MCF 10A (cell line): ENCODE results near the gene ASF1B. TPM values are rescaled to one million over a fixed set of nuclear protein-coding genes. Genes with fewer than 3 reads are reported as not detected.

Source experiments
- BruUV-seq: library from RNA; stranded (reverse); fragments of 400-500 nt; replicated peaks from 2 replicates; lab custom pipeline; 2021; lab: Mats Ljungman, UMichigan
- CTCF ChIA-PET: fragments of 300-600 bp; sonication (Branson Sonifier 250); formaldehyde crosslinking; extraction: SDS; loops from one replicate; lab custom pipeline; 2021; ENCODE audit warnings: antibody characterized with exemption, inconsistent platforms; lab: Yijun Ruan, JAX
- POLR2A ChIA-PET: fragments of 300-600, 350-650 bp; sonication (Branson Sonifier 250); formaldehyde crosslinking; extraction: SDS; loops from one replicate; lab custom pipeline; 2020; ENCODE audit warnings: antibody characterized with exemption, inconsistent platforms; lab: Yijun Ruan, JAX
- DNase-seq: peaks from one replicate; pipeline ENCODE4 v3.0.0-alpha.2; 2018; ENCODE audit not compliant: unreplicated experiment
- H3K27ac Mint-ChIP-seq: one replicate; pipeline ENCODE4 v1.8.0; 2022; ENCODE audit warnings: mild to moderate bottlenecking, low read depth, mixed read lengths; ENCODE audit not compliant: unreplicated experiment
- H3K27me3 Mint-ChIP-seq: one replicate; pipeline ENCODE4 v1.8.0; 2022; ENCODE audit warnings: mixed read lengths; ENCODE audit not compliant: insufficient read depth, unreplicated experiment
- H3K36me3 Mint-ChIP-seq: one replicate; pipeline ENCODE4 v1.8.0; 2022; ENCODE audit warnings: mild to moderate bottlenecking, moderate library complexity, mixed read lengths; ENCODE audit not compliant: insufficient read depth, unreplicated experiment
- H3K4me1 Mint-ChIP-seq: one replicate; pipeline ENCODE4 v1.8.0; 2022; ENCODE audit warnings: mixed read lengths; ENCODE audit not compliant: insufficient read depth, unreplicated experiment
- H3K4me3 Mint-ChIP-seq: one replicate; pipeline ENCODE4 v1.8.0; 2022; ENCODE audit warnings: mild to moderate bottlenecking, moderate library complexity, mixed read lengths; ENCODE audit not compliant: unreplicated experiment
- H3K9me3 Mint-ChIP-seq: one replicate; pipeline ENCODE4 v1.8.0; 2022; ENCODE audit warnings: mixed read lengths; ENCODE audit not compliant: unreplicated experiment
- intact Hi-C: fragments of 100-400 bp; cut with micrococcal nuclease; formaldehyde crosslinking; loops from 2 replicates; pipeline ENCODE4 v1.14.1; 2022
- total RNA-seq: library from RNA; stranded (reverse); gene quantifications from 2 replicates; pipeline ENCODE4 v1.2.3, GENCODE V29; 2022
- TF ChIP-seq, protein P1 (sequence below): fragments of 200-600 bp; IDR thresholded peaks from one replicate; pipeline ENCODE4 v1.8.0; 2022; ENCODE audit warnings: antibody characterized with exemption, mild to moderate bottlenecking; ENCODE audit not compliant: unreplicated experiment

ASF1B gene
- total RNA-seq, 1 experiment from 2014 or later = 7.0 TPM

DNA sequence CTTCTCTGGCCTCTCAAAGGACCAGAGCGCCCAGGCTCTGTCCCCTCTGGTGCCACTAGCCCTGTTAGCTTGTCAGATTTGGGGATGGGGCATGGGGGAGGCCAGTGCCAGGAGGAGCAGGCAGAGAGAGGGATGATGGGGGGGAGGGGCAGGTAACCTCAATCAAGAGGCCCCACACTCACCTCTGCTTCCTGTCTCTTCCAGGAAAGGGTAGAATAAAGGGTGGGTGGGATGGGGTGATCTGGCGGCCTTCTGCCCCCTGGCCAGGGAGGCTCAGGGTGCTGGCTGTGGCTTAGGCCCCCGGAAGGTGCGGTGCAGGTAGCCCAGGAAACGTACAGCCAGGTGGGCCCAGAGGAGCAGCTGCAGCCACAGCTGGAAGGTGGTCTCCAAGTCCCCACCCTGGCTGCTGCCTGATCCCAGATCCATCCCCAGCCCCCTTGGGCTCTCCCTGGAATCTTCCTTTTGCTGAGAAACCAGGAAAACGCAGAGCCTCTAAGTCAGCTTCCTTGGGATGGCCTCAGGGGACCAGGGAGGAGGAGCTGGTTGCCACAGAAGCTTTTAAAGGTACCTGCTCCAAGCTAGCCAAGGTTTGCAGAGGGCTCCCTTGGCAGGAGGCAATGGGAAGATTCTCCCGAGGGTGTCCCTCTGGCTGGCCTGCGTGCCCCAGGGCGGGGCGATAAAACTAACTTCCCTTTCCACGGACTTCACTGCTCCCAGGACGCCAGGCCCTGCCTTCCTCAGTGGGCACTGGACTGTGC, 24.2 kb downstream of the ASF1B start:
- no peaks in the 10 kb centered on the region for H3K9me3 Mint-ChIP-seq
- peaks cover 15% of the 10 kb centered on the region for H3K36me3 Mint-ChIP-seq
- TF ChIP-seq, protein P1, sequence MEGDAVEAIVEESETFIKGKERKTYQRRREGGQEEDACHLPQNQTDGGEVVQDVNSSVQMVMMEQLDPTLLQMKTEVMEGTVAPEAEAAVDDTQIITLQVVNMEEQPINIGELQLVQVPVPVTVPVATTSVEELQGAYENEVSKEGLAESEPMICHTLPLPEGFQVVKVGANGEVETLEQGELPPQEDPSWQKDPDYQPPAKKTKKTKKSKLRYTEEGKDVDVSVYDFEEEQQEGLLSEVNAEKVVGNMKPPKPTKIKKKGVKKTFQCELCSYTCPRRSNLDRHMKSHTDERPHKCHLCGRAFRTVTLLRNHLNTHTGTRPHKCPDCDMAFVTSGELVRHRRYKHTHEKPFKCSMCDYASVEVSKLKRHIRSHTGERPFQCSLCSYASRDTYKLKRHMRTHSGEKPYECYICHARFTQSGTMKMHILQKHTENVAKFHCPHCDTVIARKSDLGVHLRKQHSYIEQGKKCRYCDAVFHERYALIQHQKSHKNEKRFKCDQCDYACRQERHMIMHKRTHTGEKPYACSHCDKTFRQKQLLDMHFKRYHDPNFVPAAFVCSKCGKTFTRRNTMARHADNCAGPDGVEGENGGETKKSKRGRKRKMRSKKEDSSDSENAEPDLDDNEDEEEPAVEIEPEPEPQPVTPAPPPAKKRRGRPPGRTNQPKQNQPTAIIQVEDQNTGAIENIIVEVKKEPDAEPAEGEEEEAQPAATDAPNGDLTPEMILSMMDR = no peak
- H3K27me3 Mint-ChIP-seq = no peaks in the 10 kb centered on the region
- H3K4me1 Mint-ChIP-seq = peaks cover 7% of the 10 kb centered on the region
- CTCF ChIA-PET = interaction anchor here (0.6 to 1.0 kb wide), 3 partner anchors 33 to 276 kb away, joined by 3 to 4 read pairs (median 4); partner anchors contain the start of gene IL27RA
- DNase-seq = no peak
- intact Hi-C loops = no loop called here
- H3K27ac Mint-ChIP-seq = no peak overlapping the region
- POLR2A ChIA-PET = no interaction called here
- no TSS peak for BruUV-seq
- no peak overlapping the region for H3K4me3 Mint-ChIP-seq

DNA sequence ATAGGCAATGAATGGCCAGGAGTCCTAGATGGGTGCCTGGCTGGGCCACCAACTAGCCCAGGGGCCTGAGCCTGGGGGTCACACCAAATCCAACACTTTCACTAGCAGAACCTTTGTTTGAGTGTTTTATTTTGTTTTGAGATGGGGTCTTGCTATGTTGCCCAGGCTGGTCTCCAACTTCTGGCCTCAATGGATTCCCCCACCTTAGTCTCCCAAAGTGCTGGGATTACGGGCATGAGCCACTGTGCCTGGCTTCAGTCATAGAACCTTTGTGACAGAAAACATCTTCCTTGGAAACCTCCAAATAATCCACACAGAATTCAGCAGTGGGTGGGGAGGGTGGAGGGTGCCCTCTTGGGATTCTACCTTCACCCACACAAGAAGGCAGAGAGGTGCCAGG, 24.9 kb downstream of the ASF1B start:
- Mint-ChIP-seq H3K4me3 (no peak overlapping the region), H3K27me3 (no peaks in the 10 kb centered on the region), H3K36me3 (peaks cover 18% of the 10 kb centered on the region), H3K27ac (no peak overlapping the region), H3K9me3 (no peaks in the 10 kb centered on the region), H3K4me1 (peaks cover 5% of the 10 kb centered on the region)
- DNase-seq = no peak
- BruUV-seq = no TSS peak
- intact Hi-C loops = no loop called here
- POLR2A ChIA-PET = no interaction called here
- CTCF ChIA-PET = interaction anchor here (0.6 kb wide), 1 partner anchor 276 kb away, joined by 4 read pairs; no protein-coding TSS in a partner anchor
- TF ChIP-seq, protein P1 = no peak

DNA sequence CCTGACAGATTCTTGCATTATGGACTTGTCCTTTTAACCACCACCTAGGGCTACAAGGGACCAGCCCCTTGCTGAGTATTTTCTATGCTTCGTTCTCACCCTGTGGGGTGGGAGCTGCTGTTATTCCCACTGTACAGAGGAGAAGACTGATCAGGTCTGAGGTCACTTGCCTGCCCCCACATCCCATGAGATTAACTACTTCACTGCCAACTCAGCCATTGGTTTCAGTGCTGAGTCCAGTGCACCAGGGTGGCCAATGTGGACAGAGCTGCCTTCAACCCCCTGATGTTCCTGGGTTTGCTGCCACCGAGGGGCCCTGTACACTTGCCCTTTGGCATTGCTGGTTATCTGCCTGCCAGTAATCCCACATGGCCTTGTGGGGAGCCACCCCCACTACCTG, 25.7 kb downstream of the ASF1B start:
- no peaks in the 10 kb centered on the region for H3K9me3 Mint-ChIP-seq
- no peak overlapping the region for H3K4me3 Mint-ChIP-seq
- H3K27me3 Mint-ChIP-seq = no peaks in the 10 kb centered on the region
- intact Hi-C loops = no loop called here
- TF ChIP-seq, protein P1 = no peak
- H3K27ac Mint-ChIP-seq = no peak overlapping the region
- peaks cover 24% of the 10 kb centered on the region for H3K36me3 Mint-ChIP-seq
- CTCF ChIA-PET = interaction anchor here (0.8 kb wide), 1 partner anchor 10 kb away, joined by 3 read pairs; no protein-coding TSS in a partner anchor
- no peaks in the 10 kb centered on the region for H3K4me1 Mint-ChIP-seq
- POLR2A ChIA-PET = no interaction called here
- no peak for DNase-seq
- no TSS peak for BruUV-seq

DNA sequence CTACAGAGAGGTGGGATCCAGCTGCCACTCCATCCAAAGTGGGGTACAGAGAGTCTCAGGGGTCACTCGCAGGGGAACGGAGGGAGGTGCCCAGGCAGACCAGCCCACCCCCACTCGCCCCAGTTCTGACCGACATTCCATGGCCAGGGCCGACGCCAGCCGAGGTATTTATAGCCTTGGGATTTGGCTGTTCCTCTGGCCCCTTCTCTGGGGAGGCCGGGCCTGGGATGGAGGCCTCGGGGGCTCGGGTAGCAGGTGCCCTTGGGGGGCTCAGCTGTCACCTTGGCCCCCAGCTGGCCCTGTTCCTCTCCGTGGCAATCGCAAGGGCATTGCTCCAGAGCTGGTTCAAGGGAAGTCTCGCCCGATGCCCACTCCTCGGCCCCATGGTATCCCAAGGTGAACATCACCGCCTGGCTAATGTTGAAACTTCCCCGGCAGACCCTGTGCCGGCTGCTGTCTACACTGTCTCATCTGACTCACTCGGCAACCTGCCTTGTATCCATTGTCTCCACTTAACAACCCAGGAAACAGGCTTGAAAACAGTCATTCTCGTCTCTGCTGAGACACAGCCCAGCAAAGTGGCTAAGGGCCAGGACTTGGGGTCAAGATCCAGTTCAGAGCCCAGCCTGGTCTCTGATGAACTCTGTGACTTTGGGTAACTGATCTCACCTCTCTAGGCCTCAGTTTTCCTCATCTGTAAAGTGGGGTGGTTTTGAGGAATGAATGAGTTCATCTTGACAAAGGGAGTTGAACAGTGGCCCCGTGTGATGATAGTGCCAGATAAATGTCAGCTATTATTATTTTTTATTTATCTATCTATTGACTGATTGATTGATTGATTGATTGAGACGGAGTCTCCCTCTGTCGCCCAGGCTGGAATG, 28.6 kb downstream of the ASF1B start:
- Mint-ChIP-seq H3K27me3 (no peaks in the 10 kb centered on the region), H3K27ac (no peak overlapping the region), H3K4me3 (no peak overlapping the region), H3K36me3 (peaks cover 44% of the 10 kb centered on the region), H3K9me3 (no peaks in the 10 kb centered on the region), H3K4me1 (no peaks in the 10 kb centered on the region)
- TF ChIP-seq, protein P1 = no peak
- no peak for DNase-seq
- ChIA-PET POLR2A (no interaction called here), CTCF (interaction anchor here (0.6 kb wide), 1 partner anchor 327 kb away, joined by 5 read pairs; no protein-coding TSS in a partner anchor)
- intact Hi-C loops = no loop called here
- BruUV-seq = no TSS peak
